ENCODE data around the gene SLC47A1. TPM values are rescaled to one million over a fixed set of nuclear protein-coding genes. Genes with fewer than 3 reads are reported as not detected.

The SLC47A1 gene
- total and polyA plus RNA-seq, 2 donors (not counting 1 experiment from before 2014, with no cell fraction given), result not detected

DNA sequence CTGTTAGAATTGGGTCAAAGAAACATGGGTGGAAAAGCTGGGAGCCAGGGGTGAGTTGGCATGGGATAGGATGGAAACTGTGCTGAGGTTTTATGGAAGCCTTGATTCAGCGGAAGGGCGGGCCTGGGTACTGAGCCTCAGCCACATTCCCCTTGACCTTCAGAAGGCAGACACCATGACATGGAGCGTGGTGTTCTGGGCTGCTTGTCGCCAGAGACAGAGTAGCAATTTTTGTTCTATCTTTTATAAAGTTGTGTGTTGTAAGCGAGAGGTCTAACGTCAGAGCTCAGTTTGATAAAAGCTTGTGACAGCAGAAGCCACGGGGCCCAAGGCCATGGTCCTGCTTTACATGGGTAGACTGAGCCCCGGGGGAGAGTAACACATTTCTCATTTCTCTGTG lies 50.2 kb downstream of the SLC47A1 start:
- ATAC-seq (ENCODE audit: low read depth), result no peak
- no peak for DNase-seq
- Histone ChIP-seq H3K36me3 (replicated peaks in 1 of 2; ENCODE audit: control extremely low read depth in 1 of 2, control insufficient read depth in 1 of 2, extremely low read depth in 1 of 2, insufficient read depth in 2 of 2, low read length in 1 of 2) (no peaks in the 10 kb centered on the region), H3K9me3 (ENCODE audit: control extremely low read depth in 1 of 3, control insufficient read depth in 2 of 3, insufficient read depth in 1 of 3, low read length in 2 of 3) (peaks cover 0 to 5% (median 0%) of the 10 kb centered on the region in 3 donors), H3K27me3 (replicated peaks in 1 of 4; ENCODE audit: control extremely low read depth in 1 of 4, control insufficient read depth in 3 of 4, insufficient read depth in 4 of 4, low read length in 3 of 4) (peaks cover 0 to 24% (median 11%) of the 10 kb centered on the region in 4 experiments), H3K4me1 (ENCODE audit: control insufficient read depth in 2 of 2, insufficient read depth in 2 of 2, low read length in 2 of 2) (peaks cover 5 to 6% of the 10 kb centered on the region in 2 donors), H2AFZ (ENCODE audit: insufficient read depth, low read depth, low read length, poor library complexity, severe bottlenecking) (no peak overlapping the region), H3K4me3 (ENCODE audit: control extremely low read depth in 1 of 5, extremely low read depth in 1 of 5, insufficient read depth in 1 of 5, low read depth in 2 of 5, low read length in 4 of 5) (no peak overlapping the region), H3K9ac (ENCODE audit: low read length) (no peak overlapping the region), H3K27ac (ENCODE audit: low read length in 2 of 2) (no peak overlapping the region), H3K79me2 (ENCODE audit: control insufficient read depth, insufficient read depth, low read length) (no peaks in the 10 kb centered on the region), H3K4me2 (replicated peaks; ENCODE audit: low read depth, low read length, poor library complexity, severe bottlenecking) (no peak overlapping the region), H4K20me1 (ENCODE audit: control insufficient read depth, insufficient read depth, low read length, poor library complexity, severe bottlenecking) (no peaks in the 10 kb centered on the region)
- Mint-ChIP-seq H3K27ac (no peak overlapping the region), H3K4me3 (no peak overlapping the region), H3K9me3 (ENCODE audit: insufficient read depth) (no peaks in the 10 kb centered on the region), H3K4me1 (no peaks in the 10 kb centered on the region), H3K27me3 (peaks cover 22% of the 10 kb centered on the region)
- POLR2A ChIA-PET, result no interaction called here
- TF ChIP-seq EZH2 (IDR thresholded peaks at IDR 0.05; ENCODE audit: borderline replicate concordance, insufficient read depth, low read depth, low read length, poor library complexity, severe bottlenecking), result no peak
- TF ChIP-seq, protein P1, sequence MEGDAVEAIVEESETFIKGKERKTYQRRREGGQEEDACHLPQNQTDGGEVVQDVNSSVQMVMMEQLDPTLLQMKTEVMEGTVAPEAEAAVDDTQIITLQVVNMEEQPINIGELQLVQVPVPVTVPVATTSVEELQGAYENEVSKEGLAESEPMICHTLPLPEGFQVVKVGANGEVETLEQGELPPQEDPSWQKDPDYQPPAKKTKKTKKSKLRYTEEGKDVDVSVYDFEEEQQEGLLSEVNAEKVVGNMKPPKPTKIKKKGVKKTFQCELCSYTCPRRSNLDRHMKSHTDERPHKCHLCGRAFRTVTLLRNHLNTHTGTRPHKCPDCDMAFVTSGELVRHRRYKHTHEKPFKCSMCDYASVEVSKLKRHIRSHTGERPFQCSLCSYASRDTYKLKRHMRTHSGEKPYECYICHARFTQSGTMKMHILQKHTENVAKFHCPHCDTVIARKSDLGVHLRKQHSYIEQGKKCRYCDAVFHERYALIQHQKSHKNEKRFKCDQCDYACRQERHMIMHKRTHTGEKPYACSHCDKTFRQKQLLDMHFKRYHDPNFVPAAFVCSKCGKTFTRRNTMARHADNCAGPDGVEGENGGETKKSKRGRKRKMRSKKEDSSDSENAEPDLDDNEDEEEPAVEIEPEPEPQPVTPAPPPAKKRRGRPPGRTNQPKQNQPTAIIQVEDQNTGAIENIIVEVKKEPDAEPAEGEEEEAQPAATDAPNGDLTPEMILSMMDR (IDR thresholded peaks at IDR 0.05), result no peak
- WGBS (ENCODE audit: insufficient coverage), result 83% methylated on average over 3 of the region's 8 CpGs
- CTCF ChIA-PET, result no interaction called here
- intact Hi-C loops (cut with micrococcal nuclease), result no loop called here

DNA sequence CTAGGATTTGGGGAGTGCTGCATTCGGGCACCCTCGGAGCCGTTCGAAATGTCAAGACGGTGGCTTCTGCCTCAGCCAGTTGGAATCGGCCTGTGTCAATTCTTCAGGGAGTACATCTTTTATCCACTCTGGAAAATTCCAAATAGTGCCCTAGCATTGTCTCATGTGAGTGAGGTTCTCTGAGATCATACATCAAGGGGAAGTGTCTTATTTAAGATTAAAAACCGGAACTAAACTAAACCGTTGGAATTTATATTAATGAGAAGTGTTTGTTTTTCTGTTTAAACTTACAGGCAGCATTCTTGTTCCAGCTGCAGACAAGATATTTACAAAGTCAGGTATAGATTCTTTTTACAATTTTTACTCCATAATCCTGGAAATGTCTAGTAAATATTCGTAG lies 56.8 kb downstream of the SLC47A1 start:
- H3K27me3 ChIP-seq (replicated peaks in 1 of 4; ENCODE audit: control extremely low read depth in 1 of 4, control insufficient read depth in 3 of 4, insufficient read depth in 4 of 4, low read length in 3 of 4), result peaks cover 0 to 2% (median 0%) of the 10 kb centered on the region in 4 experiments
- DNase-seq, result no peak
- H3K27ac Mint-ChIP-seq, result no peak overlapping the region
- H3K4me1 Mint-ChIP-seq, result no peaks in the 10 kb centered on the region
- H3K4me3 Mint-ChIP-seq, result no peak overlapping the region
- CTCF ChIA-PET, result interaction anchor here (1.1 to 1.4 kb wide), 2 partner anchors 172 to 174 kb away, joined by 3 to 4 read pairs; no protein-coding TSS in a partner anchor
- H3K9ac ChIP-seq (ENCODE audit: low read length), result no peak overlapping the region
- no peaks in the 10 kb centered on the region for H3K4me1 ChIP-seq (ENCODE audit: control insufficient read depth in 2 of 2, insufficient read depth in 2 of 2, low read length in 2 of 2)
- no peaks in the 10 kb centered on the region for H3K9me3 Mint-ChIP-seq (ENCODE audit: insufficient read depth)
- no peaks in the 10 kb centered on the region for H3K79me2 ChIP-seq (ENCODE audit: control insufficient read depth, insufficient read depth, low read length)
- TF ChIP-seq, protein P1 (IDR thresholded peaks at IDR 0.05), result no peak
- no peak for TF ChIP-seq EZH2 (IDR thresholded peaks at IDR 0.05; ENCODE audit: borderline replicate concordance, insufficient read depth, low read depth, low read length, poor library complexity, severe bottlenecking)
- ATAC-seq (ENCODE audit: low read depth), result no peak
- H3K27me3 Mint-ChIP-seq, result peaks cover 13% of the 10 kb centered on the region
- no peak overlapping the region for H3K27ac ChIP-seq (ENCODE audit: low read length in 2 of 2)
- intact Hi-C loops (cut with micrococcal nuclease), result no loop called here
- no peaks in the 10 kb centered on the region for H3K36me3 ChIP-seq (replicated peaks in 1 of 2; ENCODE audit: control extremely low read depth in 1 of 2, control insufficient read depth in 1 of 2, extremely low read depth in 1 of 2, insufficient read depth in 2 of 2, low read length in 1 of 2)
- H3K9me3 ChIP-seq (ENCODE audit: control extremely low read depth in 1 of 3, control insufficient read depth in 2 of 3, insufficient read depth in 1 of 3, low read length in 2 of 3), result no peaks in the 10 kb centered on the region
- no peak overlapping the region for H2AFZ ChIP-seq (ENCODE audit: insufficient read depth, low read depth, low read length, poor library complexity, severe bottlenecking)
- H3K4me3 ChIP-seq (ENCODE audit: control extremely low read depth in 1 of 5, extremely low read depth in 1 of 5, insufficient read depth in 1 of 5, low read depth in 2 of 5, low read length in 4 of 5), result no peak overlapping the region
- H4K20me1 ChIP-seq (ENCODE audit: control insufficient read depth, insufficient read depth, low read length, poor library complexity, severe bottlenecking), result no peaks in the 10 kb centered on the region
- H3K4me2 ChIP-seq (replicated peaks; ENCODE audit: low read depth, low read length, poor library complexity, severe bottlenecking), result no peak overlapping the region
- POLR2A ChIA-PET, result no interaction called here
- 90% methylated on average over 2 of the region's 9 CpGs for WGBS (ENCODE audit: insufficient coverage)
